ENCODE measurements around the gene EIF2S3.

- TF ChIP-seq, protein P1, sequence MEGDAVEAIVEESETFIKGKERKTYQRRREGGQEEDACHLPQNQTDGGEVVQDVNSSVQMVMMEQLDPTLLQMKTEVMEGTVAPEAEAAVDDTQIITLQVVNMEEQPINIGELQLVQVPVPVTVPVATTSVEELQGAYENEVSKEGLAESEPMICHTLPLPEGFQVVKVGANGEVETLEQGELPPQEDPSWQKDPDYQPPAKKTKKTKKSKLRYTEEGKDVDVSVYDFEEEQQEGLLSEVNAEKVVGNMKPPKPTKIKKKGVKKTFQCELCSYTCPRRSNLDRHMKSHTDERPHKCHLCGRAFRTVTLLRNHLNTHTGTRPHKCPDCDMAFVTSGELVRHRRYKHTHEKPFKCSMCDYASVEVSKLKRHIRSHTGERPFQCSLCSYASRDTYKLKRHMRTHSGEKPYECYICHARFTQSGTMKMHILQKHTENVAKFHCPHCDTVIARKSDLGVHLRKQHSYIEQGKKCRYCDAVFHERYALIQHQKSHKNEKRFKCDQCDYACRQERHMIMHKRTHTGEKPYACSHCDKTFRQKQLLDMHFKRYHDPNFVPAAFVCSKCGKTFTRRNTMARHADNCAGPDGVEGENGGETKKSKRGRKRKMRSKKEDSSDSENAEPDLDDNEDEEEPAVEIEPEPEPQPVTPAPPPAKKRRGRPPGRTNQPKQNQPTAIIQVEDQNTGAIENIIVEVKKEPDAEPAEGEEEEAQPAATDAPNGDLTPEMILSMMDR (IDR thresholded peaks at IDR 0.05), result no peak
- no peak for TF ChIP-seq EZH2 (IDR thresholded peaks at IDR 0.05; ENCODE audit: borderline replicate concordance, insufficient read depth, low read depth, low read length, poor library complexity, severe bottlenecking)
Observed at GRCh38 chrX:24014388-24015018, 40.3 kb upstream of the EIF2S3 start.

Measured in B cell (primary cell).